ENCODE results near the gene GPSM1.

The GPSM1 gene

GRCh38 chr9:136399176-136400037, 72.1 kb downstream of the GPSM1 start:
- H3K9me3 ChIP-seq (ENCODE audit: insufficient read depth, low read length, severe bottlenecking): no peaks in the 10 kb centered on the region
- peaks cover 27% of the 10 kb centered on the region for H3K4me1 ChIP-seq (ENCODE audit: insufficient read depth, low read length)
- H3K79me2 ChIP-seq (ENCODE audit: insufficient read depth, low read length): peaks cover 26% of the 10 kb centered on the region
- H3K27ac ChIP-seq (ENCODE audit: low read length): peak overlapping the region; percentile 3
- H3K4me2 ChIP-seq (ENCODE audit: insufficient read depth, low read length): peak overlapping the region; percentile 96
- H2AFZ ChIP-seq (ENCODE audit: low read depth, low read length): peak overlapping the region; percentile 81
- peak; percentile 8; the same call in 1 of the 3 replicates for ATAC-seq (ENCODE audit: insufficient read depth, low read depth)
- H3K36me3 ChIP-seq (ENCODE audit: insufficient read depth, low read length): peaks cover 64% of the 10 kb centered on the region
- H3K9ac ChIP-seq (ENCODE audit: low read depth, low read length): peak overlapping the region; percentile 79
- H4K20me1 ChIP-seq (ENCODE audit: insufficient read depth, low read length): peaks cover 17% of the 10 kb centered on the region
- no peaks in the 10 kb centered on the region for H3K27me3 ChIP-seq (ENCODE audit: insufficient read depth, low read length, poor library complexity)
- no peak for DNase-seq
- peak overlapping the region; percentile 77 to 94 for H3K4me3 ChIP-seq (ENCODE audit: low read depth in 1 of 2, low read length in 2 of 2)
- no peak for TF ChIP-seq CTCF (IDR thresholded peaks at IDR 0.05; ENCODE audit: borderline replicate concordance, extremely low read depth, low read length, poor library complexity, severe bottlenecking)
- no peak for TF ChIP-seq EZH2 (IDR thresholded peaks at IDR 0.05; ENCODE audit: borderline replicate concordance, low read depth, low read length, severe bottlenecking)

GRCh38 chr9:136400038-136400834, 72.9 kb downstream of the GPSM1 start, which contains the start of gene SNAPC4:
SNAPC4 (minus strand) TSS chr9:136400170; CDS start chr9:136398428, 1,742 bp downstream.
- Histone ChIP-seq H3K79me2 (ENCODE audit: insufficient read depth, low read length) (peaks cover 26% of the 10 kb centered on the region), H3K4me2 (ENCODE audit: insufficient read depth, low read length) (peak within 1 kb of the TSS; percentile 96), H3K27me3 (ENCODE audit: insufficient read depth, low read length, poor library complexity) (no peaks in the 10 kb centered on the region), H3K36me3 (ENCODE audit: insufficient read depth, low read length) (peaks cover 64% of the 10 kb centered on the region), H3K9ac (ENCODE audit: low read depth, low read length) (peak within 1 kb of the TSS; percentile 79), H3K9me3 (ENCODE audit: insufficient read depth, low read length, severe bottlenecking) (no peaks in the 10 kb centered on the region), H3K27ac (ENCODE audit: low read length) (peak within 1 kb of the TSS; percentile 49), H2AFZ (ENCODE audit: low read depth, low read length) (peak within 1 kb of the TSS; percentile 81), H4K20me1 (ENCODE audit: insufficient read depth, low read length) (peaks cover 17% of the 10 kb centered on the region), H3K4me3 (ENCODE audit: low read depth in 1 of 2, low read length in 2 of 2) (peak within 1 kb of the TSS; percentile 77 to 94), H3K4me1 (ENCODE audit: insufficient read depth, low read length) (peaks cover 27% of the 10 kb centered on the region)
- DNase-seq (peak; percentile 85), ATAC-seq (ENCODE audit: insufficient read depth, low read depth) (peak; percentile 89)
- TF ChIP-seq EZH2 (IDR thresholded peaks at IDR 0.05; ENCODE audit: borderline replicate concordance, low read depth, low read length, severe bottlenecking): no peak
- peak; percentile 87 for TF ChIP-seq CTCF (IDR thresholded peaks at IDR 0.05; ENCODE audit: borderline replicate concordance, extremely low read depth, low read length, poor library complexity, severe bottlenecking)

- Histone ChIP-seq H3K27me3 (ENCODE audit: insufficient read depth, low read length, poor library complexity) (no peaks in the 10 kb centered on the region), H3K4me1 (ENCODE audit: insufficient read depth, low read length) (peaks cover 27% of the 10 kb centered on the region), H3K9me3 (ENCODE audit: insufficient read depth, low read length, severe bottlenecking) (no peaks in the 10 kb centered on the region), H4K20me1 (ENCODE audit: insufficient read depth, low read length) (peaks cover 17% of the 10 kb centered on the region), H3K4me2 (ENCODE audit: insufficient read depth, low read length) (no peak overlapping the region), H3K36me3 (ENCODE audit: insufficient read depth, low read length) (peaks cover 62% of the 10 kb centered on the region), H3K4me3 (ENCODE audit: low read depth in 1 of 2, low read length in 2 of 2) (no peak overlapping the region), H2AFZ (ENCODE audit: low read depth, low read length) (no peak overlapping the region), H3K27ac (ENCODE audit: low read length) (no peak overlapping the region), H3K79me2 (ENCODE audit: insufficient read depth, low read length) (peaks cover 26% of the 10 kb centered on the region), H3K9ac (ENCODE audit: low read depth, low read length) (peak overlapping the region; percentile 79; the same call in 1 of the 2 replicates)
- DNase-seq: no peak
- TF ChIP-seq EZH2 (IDR thresholded peaks at IDR 0.05; ENCODE audit: borderline replicate concordance, low read depth, low read length, severe bottlenecking): no peak
- no peak for TF ChIP-seq CTCF (IDR thresholded peaks at IDR 0.05; ENCODE audit: borderline replicate concordance, extremely low read depth, low read length, poor library complexity, severe bottlenecking)
- ATAC-seq (ENCODE audit: insufficient read depth, low read depth): no peak
These were observed 74.0 kb downstream of the GPSM1 start for GRCh38 chr9:136401173-136401922.

All from DND-41 (cell line).